Heart right ventricle (tissue), 16 donors: ENCODE data around the gene SOBP. TPM values are rescaled to one million over a fixed set of nuclear protein-coding genes. Genes with fewer than 3 reads are reported as not detected.

ENCODE experiments used
- ATAC-seq, 8 donors: fragments of 200-7000 bp; cut with Tn5 transposase; one replicate each; pipeline ENCODE4 v1.9.1; 2020; ENCODE audit warnings: mild to moderate bottlenecking in 8 of 8, moderate library complexity in 8 of 8, moderate number of reproducible peaks in 1 of 8
- DNase-seq, 2 donors: peaks; one replicate each; pipeline ENCODE4 v3.0.0-alpha.2; 2020
- H3K27ac ChIP-seq, 10 donors: fragments of 200-600 bp; sonication (generic) in 2 of 10; one replicate each; pipeline versions ENCODE4 v1.5.0 to v1.8.0; 2020 to 2022; ENCODE audit warnings: mild to moderate bottlenecking in 3 of 10
- H3K27me3 ChIP-seq, 7 donors: fragments of 200-600 bp; one replicate each; pipeline ENCODE4 v1.8.0; 2021 to 2022; ENCODE audit warnings: mild to moderate bottlenecking in 2 of 7
- H3K36me3 ChIP-seq, 9 donors: fragments of 200-600 bp; sonication (generic) in 1 of 9; one replicate each; pipeline versions ENCODE4 v1.5.0 to v1.8.0; 2020 to 2022; ENCODE audit warnings: mild to moderate bottlenecking in 2 of 9
- H3K4me1 ChIP-seq, 9 donors: fragments of 200-600 bp; sonication (generic) in 1 of 9; one replicate each; pipeline versions ENCODE4 v1.5.0 to v1.8.0; 2020 to 2022; ENCODE audit warnings: mild to moderate bottlenecking in 4 of 9
- H3K4me3 ChIP-seq, 10 donors: fragments of 200-600 bp; sonication (generic) in 2 of 10; one replicate each; pipeline versions ENCODE4 v1.5.0 to v1.8.0; 2020 to 2022; ENCODE audit warnings: mild to moderate bottlenecking in 7 of 10, moderate library complexity in 2 of 10
- H3K9me3 ChIP-seq, 11 donors: fragments of 200-600 bp in 10 of 11; sonication (generic) in 2 of 11; one replicate each; pipeline versions ENCODE4 v1.5.0 to v1.8.0; 2013 to 2022; ENCODE audit warnings: mild to moderate bottlenecking in 2 of 11, control low read depth in 1 of 11, moderate library complexity in 1 of 11
- WGBS, 2 donors: extraction: QIAGEN DNeasy Blood & Tissue Kit; methylation state at CpG; one replicate each; pipeline ENCODE4 v1.1.7; 2013; ENCODE audit warnings: inconsistent platforms in 1 of 2; 5-methylcytosine and 5-hydroxymethylcytosine counted together
- intact Hi-C, 10 donors: fragments of 100-400 bp; cut with DNase I; formaldehyde crosslinking; loops; one replicate each; pipeline versions ENCODE4 v1.11.1 to v1.14.2; 2022
- polyA plus RNA-seq, 2 donors: library from polyadenylated mRNA; stranded (reverse); fragments of 200-250 nt; gene quantifications; one replicate each; pipeline ENCODE4 v1.2.3, GENCODE V29; 2013
- total RNA-seq, 10 donors: library from RNA; stranded (reverse); fragmentation: NEBNext Ultra II Directional in 3 of 10; extraction: Animal tissue kit (Norgen Biotek cat#: 25700) in 3 of 10; gene quantifications; one replicate each; pipeline versions ENCODE4 v1.2.1 to v1.2.4, GENCODE V29; 2021 to 2023
- TF ChIP-seq, protein P1 (sequence below), 9 donors: fragments of 200-600 bp; sonication (generic) in 2 of 9; IDR thresholded peaks; one replicate each; pipeline versions ENCODE4 v1.5.0 to v1.8.0; 2021 to 2022; ENCODE audit warnings: antibody characterized with exemption in 9 of 9, mild to moderate bottlenecking in 5 of 9, moderate library complexity in 1 of 9
- donor health status: Arrhythmogenic right ventricular cardiomyopathy.
- donor health status: ischemic (EF 13 %, LVEDD 7.1; RV severe dilation, severe dysfunction).
- donor health status: healthy with polysubstance abuse.
- donor health status: DM: no; HTN: yes; CAD: no.
- donor health status: DM: no; HTN: no; CAD: no.
- donor health status: ischemic (EF 25% LVEDD 6.9; RV normal size, moderate dysfunction).
- donor health status: ischemic (EF 25% LVEDD 5.7; RV mildly dilated, moderate dysfunction).
- donor health status: healthy.
- donor health status: DM: yes; HTN: yes; CAD: no.
- donor health status: Ischemic cardiomyopathy.
- donor health status: ischemic (EF 35%, LVEDD 5.7; RV mildly dilated, moderate dysfunction).
- donor health status: nonischemic (EF 11% LVEDD 7.7; RV severe dilation, severe dysfunction).
- donor health status: DM: yes; HTN: yes; CAD: no.
- donor health status: PGD.
- donor health status: ischemic (EF 29% LVEDD 5.4; RV normal size, mild dysfunction).
- donor health status: nonischemic (EF 23%, LVEDD 6.1; RV moderate dilation, normal function).

Gene SOBP
- total and polyA plus RNA-seq, 12 donors: 5.2 to 25.3 (median 18.2) TPM

DNA sequence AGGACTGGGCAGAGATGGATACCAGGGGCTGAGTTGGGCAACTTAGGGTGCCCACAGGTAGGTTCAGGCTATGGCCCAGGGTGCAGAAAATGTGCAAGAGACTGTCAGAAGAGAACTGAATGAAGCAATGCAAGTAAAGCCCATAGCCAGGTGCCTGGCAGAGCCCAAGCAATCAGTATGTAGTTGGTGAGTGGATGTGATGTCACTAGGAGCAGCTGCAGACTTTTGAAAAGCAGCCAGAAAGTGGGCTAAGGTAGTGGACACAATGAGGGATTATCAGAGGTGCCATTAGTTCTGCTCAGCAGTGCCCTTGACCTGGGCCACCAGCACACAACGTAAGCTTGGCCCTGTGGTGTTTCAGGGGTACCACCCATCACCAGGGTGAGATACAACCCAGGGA lies 135.3 kb downstream of the SOBP start:
- ATAC-seq (peak in 1 of 8 donors; percentile 13), DNase-seq (no peak)
- H3K9me3 ChIP-seq: no peaks in the 10 kb centered on the region
- 82 to 88% methylated on average over 1 of the region's 1 CpG for WGBS, 2 donors
- H3K4me3 ChIP-seq: no peak overlapping the region
- TF ChIP-seq, protein P1, sequence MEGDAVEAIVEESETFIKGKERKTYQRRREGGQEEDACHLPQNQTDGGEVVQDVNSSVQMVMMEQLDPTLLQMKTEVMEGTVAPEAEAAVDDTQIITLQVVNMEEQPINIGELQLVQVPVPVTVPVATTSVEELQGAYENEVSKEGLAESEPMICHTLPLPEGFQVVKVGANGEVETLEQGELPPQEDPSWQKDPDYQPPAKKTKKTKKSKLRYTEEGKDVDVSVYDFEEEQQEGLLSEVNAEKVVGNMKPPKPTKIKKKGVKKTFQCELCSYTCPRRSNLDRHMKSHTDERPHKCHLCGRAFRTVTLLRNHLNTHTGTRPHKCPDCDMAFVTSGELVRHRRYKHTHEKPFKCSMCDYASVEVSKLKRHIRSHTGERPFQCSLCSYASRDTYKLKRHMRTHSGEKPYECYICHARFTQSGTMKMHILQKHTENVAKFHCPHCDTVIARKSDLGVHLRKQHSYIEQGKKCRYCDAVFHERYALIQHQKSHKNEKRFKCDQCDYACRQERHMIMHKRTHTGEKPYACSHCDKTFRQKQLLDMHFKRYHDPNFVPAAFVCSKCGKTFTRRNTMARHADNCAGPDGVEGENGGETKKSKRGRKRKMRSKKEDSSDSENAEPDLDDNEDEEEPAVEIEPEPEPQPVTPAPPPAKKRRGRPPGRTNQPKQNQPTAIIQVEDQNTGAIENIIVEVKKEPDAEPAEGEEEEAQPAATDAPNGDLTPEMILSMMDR (IDR thresholded peaks at IDR 0.05): no peak
- H3K4me1 ChIP-seq: peaks cover 3 to 45% (median 15%) of the 10 kb centered on the region in 9 donors
- intact Hi-C loops: no loop called here
- no peak overlapping the region for H3K27ac ChIP-seq
- no peaks in the 10 kb centered on the region for H3K27me3 ChIP-seq
- H3K36me3 ChIP-seq: no peaks in the 10 kb centered on the region

- Histone ChIP-seq H3K4me1 (peaks cover 0 to 32% (median 9%) of the 10 kb centered on the region in 9 donors), H3K36me3 (no peaks in the 10 kb centered on the region), H3K27ac (no peak overlapping the region), H3K4me3 (no peak overlapping the region), H3K9me3 (no peaks in the 10 kb centered on the region), H3K27me3 (peaks cover 0 to 6% (median 0%) of the 10 kb centered on the region in 7 donors)
- 79 to 80% methylated on average over 5 of the region's 5 CpGs for WGBS, 2 donors
- TF ChIP-seq, protein P1 (IDR thresholded peaks at IDR 0.05): no peak
- ATAC-seq: no peak
- intact Hi-C loops: no loop called here
- no peak for DNase-seq
Observed at GRCh38 chr6:107626645-107627044, 136.7 kb downstream of the SOBP start.

GRCh38 chr6:107627969-107628368 lies 138.1 kb downstream of the SOBP start:
- 89 to 97% methylated on average over 4 of the region's 4 CpGs for WGBS, 2 donors
- no peak for ATAC-seq

GRCh38 chr6:107628878-107629277 lies 139.0 kb downstream of the SOBP start:
- Histone ChIP-seq H3K27ac (no peak overlapping the region), H3K9me3 (no peaks in the 10 kb centered on the region), H3K4me3 (no peak overlapping the region), H3K27me3 (peaks cover 0 to 29% (median 0%) of the 10 kb centered on the region in 7 donors), H3K4me1 (peaks cover 0 to 29% (median 8%) of the 10 kb centered on the region in 9 donors), H3K36me3 (no peaks in the 10 kb centered on the region)
- no peak for DNase-seq
- intact Hi-C loops: no loop called here
- WGBS, 2 donors: 86 to 90% methylated on average over 3 of the region's 3 CpGs
- no peak for ATAC-seq
- TF ChIP-seq, protein P1 (IDR thresholded peaks at IDR 0.05): no peak

More at GRCh38 chr6:107627969-107628368, 138.1 kb downstream of the SOBP start:
- intact Hi-C loops: no loop called here
- DNase-seq: no peak
- H3K36me3 ChIP-seq: no peaks in the 10 kb centered on the region
- H3K27me3 ChIP-seq: peaks cover 0 to 20% (median 0%) of the 10 kb centered on the region in 7 donors
- H3K9me3 ChIP-seq: no peaks in the 10 kb centered on the region
- no peak overlapping the region for H3K4me3 ChIP-seq
- H3K27ac ChIP-seq: no peak overlapping the region
- peaks cover 0 to 31% (median 9%) of the 10 kb centered on the region in 9 donors for H3K4me1 ChIP-seq
- TF ChIP-seq, protein P1 (IDR thresholded peaks at IDR 0.05): no peak
